Gastroesophageal sphincter (tissue), 3 donors: Measurements from ENCODE around the gene MFNG.

Experiments used
- CTCF ChIP-seq, 4 experiments: fragments of 200-600 bp in 2 of 4; fragments of 450-650 bp in 2 of 4; sonication (generic) in 1 of 4; IDR thresholded peaks; one replicate each; pipeline ENCODE4 v1.5.1; 2017 to 2019; ENCODE audit warnings: antibody characterized with exemption in 4 of 4, mild to moderate bottlenecking in 2 of 4, moderate library complexity in 2 of 4
- POLR2A ChIP-seq, 2 donors: fragments of 450-650 bp; IDR thresholded peaks; one replicate each; pipeline ENCODE4 v1.6.1; 2017; ENCODE audit warnings: antibody characterized with exemption in 2 of 2, mild to moderate bottlenecking in 2 of 2, moderate library complexity in 1 of 2

- no peak for TF ChIP-seq CTCF (IDR thresholded peaks at IDR 0.05)
- no peak for TF ChIP-seq POLR2A (IDR thresholded peaks at IDR 0.05)
Observed at GRCh38 chr22:37501610-37502341, 15.6 kb upstream of the MFNG start.
